T follicular helper cell (primary cell): ENCODE results near the gene PRMT2.
"Not testable (repeated sequence)": the region's sequence is repeated elsewhere in the genome, so short reads cannot be mapped to it uniquely, and the experiment has no call there.

Experiments
- DNase-seq: peaks from one replicate; pipeline ENCODE4 v3.0.0-alpha.2; 2020; ENCODE audit warnings: low read depth

PRMT2 gene

DNA sequence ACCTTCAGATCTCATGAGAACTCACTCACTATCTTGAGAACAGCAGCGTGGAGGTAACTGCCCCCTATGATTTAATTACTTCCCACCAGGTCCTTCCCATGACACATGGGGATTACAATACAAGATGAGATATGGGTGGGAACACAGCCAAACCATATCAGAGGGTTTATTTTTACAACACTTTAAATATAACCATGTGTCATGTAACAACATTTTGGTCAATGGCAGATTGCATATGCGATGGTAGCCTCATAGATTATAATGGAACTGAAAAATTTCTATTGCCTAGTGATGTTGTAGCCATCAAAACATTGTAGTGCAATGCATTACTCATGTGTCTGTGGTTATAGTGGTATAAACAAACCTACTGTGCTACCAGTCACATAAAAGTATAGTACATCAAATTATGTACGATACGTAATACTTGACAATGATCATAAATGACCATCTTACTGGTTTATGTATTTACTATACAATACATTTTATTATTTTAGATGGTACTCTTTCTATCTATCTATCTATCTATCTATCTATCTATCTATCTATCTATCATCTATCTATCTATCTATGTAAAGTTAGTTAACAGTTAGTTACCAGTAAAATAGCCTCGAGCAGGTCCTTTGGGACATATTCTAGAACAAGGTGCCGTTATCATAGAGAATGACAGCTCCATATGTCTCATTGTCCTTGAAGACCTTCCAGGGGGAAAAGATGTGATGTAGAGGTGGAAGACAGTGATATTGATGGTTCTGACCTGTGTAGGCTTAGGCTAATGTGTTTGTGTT lies 18.0 kb upstream of the PRMT2 start:
- no peak for DNase-seq

DNA sequence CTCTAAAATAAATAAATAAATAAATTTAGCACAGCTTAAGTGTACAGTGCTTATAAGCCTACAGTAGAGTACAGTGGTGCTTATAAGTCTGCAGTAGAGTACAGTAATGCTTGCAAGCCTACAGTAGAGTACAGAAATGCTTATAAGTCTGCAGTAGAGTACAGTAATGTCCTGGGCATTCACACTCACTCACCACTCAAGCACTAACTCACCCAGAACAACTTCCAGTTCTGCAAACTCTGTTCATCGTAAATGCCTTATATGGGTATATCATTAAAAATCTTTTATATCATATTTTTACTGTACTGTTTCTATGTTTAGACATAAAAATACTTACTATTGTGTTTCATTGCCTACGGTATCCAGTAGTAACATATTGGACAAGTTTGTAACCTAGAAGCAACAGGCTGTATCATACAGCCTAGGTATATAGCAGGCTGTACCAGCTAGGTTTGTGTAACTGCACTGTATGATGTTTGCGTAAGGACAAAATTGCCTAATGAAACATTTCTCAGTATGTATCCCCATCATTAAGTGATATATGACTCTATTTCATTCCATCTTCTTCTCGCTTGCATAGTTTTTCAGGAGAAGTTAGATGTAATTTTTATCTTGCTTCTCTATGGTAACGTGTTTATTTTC lies 16.6 kb upstream of the PRMT2 start:
- no peak for DNase-seq

DNA sequence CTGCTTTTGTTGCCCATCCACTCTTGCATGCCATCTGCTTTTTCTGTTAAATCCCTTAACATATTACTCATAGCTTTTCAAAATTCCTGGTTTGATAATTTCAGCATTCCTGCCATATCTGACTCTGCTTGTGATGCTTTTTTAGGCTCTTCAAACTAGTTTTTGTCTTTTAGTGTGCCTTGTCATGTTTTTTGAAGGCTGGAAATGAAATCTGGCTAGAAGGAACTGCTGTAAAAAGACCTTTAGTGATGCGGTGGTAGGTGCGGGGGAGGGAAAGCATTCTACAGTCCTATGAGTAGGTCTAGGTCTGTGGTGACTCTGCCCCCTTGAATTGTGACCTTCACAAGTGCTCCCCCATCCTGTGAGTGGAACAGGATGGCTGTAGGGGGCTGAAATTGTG lies 15.6 kb upstream of the PRMT2 start:
- no peak for DNase-seq

DNA sequence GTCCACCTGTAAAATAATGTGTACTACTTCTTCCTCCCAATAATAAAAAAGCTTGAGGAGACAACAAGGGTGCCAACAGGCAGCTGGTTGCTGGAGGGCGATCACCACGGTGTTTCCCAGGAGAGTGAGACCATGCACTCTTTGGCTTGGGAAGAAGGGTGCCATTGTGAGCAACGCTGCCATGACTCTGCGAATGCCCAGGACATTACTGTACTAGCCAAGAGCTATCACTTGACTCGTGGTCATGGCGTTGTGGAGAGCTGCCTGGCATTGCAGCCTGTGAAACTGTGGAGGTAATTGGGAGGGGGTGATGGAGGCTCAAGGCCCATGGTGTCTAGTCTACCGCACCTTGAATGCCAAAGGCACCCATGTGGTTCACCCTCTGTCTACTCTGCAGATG lies 14.6 kb upstream of the PRMT2 start:
- no peak for DNase-seq

DNA sequence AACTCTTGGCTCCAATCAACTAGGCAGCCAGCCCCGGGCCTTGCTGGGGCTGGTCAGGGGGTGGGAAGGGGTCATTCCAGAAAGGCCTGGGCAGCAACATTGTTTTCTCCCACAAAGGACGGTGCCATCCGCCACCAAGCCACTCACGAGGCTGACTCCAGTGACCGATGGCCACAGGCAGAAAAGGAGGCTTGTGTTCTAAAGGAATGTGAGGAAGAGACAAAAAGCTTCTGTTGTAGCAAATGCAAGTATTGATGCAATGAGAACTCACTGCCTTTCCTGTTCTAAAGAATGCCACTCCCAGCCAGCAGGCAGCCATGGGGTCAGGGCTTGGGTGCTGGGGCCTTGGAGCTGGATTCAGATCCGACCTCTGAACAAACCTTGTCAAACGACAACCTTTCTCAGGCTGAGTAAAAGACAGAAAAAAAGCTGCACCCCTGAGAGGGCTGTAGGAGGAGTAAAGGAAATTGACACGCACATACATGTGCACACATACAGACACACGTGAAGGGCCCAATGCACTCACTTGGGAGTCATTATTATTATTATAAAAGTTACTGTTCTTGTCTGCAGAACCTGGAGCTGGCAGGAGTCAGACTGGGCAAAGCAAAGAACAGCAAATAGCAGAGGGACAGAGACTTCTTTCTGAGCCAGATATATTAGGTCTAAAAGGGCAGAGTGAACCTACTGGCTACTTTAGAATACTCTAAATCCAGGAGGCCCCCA lies 13.9 kb upstream of the PRMT2 start:
- DNase-seq, result no peak

DNA sequence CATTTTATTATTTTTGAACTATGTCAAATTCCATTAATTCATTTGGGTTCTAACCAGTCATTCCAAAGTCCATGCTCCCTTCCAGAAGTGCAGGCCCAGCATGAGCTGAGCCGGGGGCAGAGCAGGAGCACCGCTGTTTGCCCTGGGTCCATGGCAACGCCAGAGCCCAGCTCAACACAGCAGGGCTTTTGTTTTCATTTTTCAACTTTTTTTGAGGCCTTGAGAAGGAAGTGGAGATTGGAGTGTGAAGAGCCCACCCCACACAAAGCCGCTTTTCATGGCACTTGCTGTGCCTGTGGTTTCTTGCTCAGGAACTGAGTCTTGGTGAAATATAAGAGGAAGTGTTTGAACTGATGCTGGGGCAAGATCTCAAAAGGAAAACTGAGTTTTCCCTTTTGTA lies 13.2 kb upstream of the PRMT2 start:
- no peak for DNase-seq

DNA sequence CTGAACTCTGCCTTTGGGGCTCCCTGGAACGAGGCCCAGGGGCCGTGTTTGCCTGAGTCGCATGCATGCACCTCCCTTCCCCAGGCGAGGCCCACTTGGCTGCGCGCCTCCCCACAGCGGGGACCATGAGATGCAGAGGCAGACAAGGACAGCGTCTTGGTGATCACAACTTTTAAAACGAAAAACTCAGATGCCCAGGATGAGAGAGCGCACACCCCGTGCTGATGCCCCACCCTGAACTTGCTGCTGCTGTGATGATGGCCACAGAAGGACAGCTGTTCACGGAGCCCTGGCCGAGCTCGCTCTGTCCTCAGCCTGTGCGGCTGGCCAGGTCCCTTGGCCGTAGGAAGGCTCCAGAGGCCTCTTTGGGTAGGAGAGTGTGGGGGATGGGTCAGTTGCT lies 11.4 kb upstream of the PRMT2 start:
- no peak for DNase-seq

DNA sequence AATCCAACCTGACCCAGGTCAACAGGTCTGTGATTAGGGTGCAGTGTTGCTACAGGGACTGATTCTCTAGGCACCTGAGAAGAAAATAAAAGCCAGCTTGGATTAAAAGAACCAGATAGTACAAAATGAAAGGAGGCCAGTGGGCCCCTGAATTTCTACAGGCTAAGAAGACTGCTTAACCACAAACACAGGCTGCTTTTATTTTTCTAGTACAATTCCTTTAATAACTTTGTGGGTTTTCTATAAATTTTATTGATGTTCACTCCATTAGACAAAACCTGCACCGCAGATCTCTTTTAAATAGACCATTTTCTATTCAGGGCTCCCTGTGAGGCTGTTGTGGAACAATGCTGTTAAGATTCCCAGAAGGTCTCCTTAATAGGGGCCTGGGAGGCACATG lies 9.7 kb upstream of the PRMT2 start:
- no peak for DNase-seq

DNA sequence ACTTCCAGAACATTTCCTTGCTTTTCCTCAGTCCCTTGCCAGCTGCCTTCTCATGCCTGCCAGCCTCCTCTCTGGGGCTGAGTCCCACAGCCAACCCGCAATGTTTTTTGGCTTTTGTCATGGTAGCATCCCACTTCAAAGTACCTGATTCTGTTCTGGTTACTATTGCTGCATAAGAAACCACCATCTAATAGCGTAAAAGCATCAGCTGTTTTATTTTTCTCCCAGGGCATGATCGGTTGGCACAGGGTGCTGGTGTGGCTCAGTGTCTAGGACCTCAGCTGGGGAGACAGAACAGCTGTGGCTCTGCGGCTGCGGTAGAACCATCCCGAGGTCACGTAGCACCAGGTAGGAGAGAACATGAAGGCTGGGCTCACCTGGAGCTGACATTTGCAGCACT lies 8.9 kb upstream of the PRMT2 start:
- DNase-seq, result no peak

DNA sequence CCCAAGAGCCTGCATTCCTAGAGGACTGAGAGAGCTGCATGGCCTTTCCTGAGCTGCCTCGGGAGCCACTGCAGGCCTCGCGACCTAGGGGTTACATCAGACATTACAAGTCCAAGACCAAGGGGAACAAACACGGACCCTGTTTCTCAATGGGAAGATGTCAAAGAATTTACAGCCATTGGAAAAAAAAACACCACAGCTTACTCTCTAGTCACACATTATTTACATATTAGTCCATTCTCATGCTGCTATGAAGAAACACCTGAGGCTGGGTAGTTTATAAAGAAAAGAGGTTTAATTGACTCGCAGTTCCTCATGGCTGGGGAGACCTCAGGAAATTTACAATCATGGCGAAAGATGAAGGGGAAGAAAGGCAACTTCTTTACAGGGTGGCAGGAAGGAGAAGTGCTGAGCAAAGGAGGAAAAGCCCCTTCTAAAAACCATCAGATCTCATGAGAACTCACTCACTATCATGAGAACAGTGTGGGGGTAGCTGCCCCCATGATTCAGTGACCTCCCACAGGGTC lies 8.4 kb upstream of the PRMT2 start:
- no peak for DNase-seq

DNA sequence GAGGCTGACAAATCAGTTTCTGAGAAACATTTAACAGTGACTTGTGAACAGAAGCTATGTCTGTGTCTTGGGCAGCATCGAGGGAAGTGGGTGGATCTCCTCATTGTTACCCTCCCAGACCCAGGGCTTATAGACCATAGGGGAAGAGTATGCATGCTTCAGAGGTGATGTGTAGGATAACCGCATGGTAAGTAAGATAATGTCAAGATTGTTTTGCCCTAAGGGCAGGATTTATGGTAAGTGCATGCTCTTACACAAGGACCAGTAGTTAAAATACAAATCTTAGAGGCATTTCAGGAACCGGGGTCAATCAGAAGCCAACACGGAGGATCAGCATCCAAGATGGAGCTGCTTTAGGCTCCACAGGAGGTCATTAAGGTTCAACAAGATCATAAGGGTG lies 7.7 kb upstream of the PRMT2 start:
- no peak for DNase-seq

DNA sequence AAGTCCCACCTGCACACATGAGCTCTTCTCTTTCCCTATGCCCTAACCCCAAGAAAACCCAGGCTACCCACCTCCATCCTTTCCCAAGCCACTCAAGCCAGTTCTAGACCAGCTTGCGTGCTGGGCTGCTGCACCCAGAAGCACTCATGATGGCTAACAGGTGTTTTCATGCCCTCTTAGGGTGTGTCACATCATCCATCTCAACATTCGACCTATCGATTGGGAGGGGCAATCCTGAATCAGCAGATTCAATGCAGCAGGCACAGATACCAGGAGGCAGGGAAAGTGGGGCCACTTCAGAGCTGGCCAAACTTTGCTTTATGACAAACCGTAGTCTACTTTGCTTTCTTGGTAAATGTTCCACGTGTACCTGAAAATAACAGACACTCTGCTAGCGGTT lies 6.6 kb upstream of the PRMT2 start:
- DNase-seq, result no peak

DNA sequence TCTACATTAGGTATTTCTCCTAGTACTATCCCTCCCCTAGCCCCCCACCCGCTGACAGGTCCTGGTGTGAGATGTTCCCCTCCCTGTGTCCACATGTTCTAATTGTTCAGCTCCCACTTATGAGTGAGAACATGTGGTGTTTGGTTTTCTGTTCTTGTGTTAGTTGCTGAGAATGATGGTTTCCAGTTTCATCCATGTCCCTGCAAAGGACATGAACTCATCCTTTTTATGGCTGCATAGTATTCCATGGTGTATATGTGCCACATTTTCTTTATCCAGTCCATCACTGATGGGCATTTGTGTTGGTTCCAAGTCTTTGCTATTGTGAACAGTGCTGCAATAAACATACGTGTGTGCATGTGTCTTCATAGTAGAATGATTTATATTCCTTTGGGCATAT lies 4.6 kb upstream of the PRMT2 start:
- not testable (repeated sequence) for DNase-seq

DNA sequence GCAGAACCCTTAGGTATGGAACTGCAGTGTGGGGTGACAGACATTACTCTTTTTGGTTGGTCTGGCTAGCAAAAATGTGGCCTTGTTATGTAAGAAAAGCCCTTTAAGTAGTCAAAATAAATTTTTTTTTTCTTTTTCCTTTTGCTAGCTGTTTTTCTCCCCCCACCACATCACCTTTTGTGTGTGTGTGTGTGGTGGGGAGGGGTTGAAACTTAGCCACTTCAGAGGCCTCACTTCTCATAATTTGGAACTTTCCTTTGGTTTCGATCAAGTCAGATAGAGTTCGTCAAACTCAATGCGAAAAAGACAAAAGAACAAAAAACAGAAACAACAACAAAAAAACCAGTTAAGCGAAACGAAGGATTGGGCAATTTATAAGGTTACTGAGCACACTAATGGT lies 1.9 kb upstream of the PRMT2 start:
- no peak for DNase-seq

DNA sequence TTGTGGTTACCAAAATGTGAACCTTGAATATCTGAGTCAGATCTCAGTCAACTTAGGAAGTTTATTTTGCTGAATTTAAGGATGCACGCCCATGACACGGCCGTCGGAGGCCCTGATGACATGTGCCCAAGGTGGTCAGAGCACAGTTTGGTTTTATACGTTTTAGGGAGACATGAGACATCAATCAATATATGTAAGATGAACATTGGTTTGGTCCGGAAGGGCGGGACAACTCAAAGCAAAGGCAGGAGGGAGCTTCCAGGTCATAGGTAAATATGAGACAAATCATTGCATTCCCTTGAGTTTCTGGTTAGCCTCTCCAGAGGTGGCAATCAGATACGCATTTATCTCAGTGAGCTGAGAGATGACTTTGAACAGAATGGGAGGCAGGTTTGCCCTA lies 1.0 kb upstream of the PRMT2 start:
- no peak for DNase-seq

DNA sequence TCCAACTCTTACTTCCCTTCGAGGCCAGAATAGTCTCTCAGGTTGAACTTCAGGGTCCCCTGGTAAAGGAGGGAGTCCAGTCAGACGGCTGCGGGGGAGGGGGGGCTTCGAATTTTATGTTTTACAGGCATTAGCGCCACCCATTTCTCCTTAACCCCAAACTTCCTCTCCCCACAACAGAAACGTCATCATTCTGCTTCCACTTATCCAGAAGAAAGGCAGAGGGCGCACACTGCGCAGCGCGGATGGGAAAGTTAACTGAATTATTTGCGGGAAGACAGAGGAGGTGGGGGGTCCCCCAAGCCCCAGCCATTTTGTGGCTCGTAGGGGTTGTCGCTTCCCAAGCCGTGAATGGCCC lies 529 bp upstream of the PRMT2 start:
- peak; percentile 12 for DNase-seq

DNA sequence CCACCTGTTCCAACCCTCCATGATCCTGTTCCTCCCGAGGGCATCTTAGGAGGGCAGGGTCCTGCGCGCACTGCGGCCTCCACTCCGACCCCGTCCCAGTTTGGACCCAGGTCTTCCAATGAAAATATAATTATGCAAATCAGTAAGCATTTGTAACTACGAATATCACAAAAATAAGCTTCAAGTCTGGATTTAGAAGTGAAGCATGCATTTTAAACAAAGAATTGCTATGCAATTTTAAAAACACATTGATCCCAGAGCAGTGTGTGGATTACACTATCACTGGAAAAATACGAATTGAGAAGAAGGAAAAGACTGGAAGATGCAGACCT lies 673 bp downstream of the PRMT2 start:
- no peak for DNase-seq

DNA sequence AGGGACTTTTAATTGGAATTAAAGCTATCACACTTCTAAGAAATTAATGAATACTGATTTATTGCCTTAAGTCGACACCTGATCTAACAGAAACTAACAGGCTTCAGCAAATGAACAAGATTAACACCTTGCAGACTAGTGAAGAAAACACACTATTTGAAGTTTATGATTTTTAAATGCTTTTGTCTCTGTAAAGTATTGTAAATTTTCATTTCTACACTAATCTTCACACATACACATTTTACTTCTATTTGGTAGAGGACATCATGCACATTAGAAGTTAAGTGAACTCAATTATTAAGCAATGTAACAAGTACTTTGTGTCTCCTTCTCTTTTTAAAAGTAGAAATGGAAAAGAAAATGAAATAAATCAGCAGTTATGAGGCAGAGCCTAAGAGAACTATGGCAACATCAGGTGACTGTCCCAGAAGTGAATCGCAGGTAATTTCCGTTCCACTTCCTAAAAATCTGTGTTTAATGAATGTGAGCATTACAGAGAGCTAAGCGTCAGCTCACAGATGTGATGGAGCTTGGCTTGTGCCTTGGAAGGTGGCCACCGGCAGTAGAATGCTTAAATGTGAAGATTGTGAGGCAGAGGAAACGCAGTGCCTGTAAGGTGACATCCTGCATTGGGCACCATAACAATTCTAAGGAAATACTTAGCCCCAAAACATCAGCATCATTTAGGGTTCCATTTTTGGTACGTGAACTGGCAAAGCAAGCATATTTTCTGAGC lies 1.2 kb downstream of the PRMT2 start:
- no peak for DNase-seq

DNA sequence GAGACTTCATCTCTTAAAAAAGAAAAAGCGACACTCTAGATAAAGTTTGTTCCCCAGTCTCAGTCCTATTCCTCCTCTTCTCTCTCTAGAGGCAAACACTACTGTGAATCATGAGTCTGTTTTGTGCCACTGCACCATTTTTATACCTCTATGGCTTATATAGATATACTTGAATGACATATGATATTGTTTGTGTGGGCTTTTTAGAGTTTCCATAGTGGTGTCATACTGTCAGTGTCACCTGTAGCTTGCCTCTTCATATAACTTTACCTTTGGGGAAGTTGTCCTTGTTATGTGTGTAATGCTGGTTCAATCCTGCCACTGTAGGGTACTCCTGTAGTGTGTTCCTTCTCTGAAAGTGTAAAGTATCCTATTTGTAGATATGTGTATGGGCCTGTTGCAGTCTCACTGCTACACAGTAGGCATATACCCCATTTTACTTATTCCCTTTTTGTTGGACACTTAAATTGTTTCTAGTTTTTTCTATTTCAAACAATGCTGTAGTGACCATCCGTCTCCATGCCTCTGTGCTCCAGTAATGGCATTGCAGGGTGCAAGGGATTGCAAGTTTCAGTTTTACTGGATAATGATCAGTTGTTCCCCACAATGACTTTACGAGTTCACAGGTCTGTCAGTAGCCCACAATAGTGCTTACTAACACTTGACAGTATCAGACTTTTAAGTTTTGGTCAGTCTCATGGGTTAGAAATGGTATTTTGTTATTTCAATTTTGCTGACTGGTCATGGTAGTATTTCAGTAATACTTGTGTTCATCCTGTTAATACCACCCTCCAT lies 2.7 kb downstream of the PRMT2 start:
- DNase-seq, result no peak

DNA sequence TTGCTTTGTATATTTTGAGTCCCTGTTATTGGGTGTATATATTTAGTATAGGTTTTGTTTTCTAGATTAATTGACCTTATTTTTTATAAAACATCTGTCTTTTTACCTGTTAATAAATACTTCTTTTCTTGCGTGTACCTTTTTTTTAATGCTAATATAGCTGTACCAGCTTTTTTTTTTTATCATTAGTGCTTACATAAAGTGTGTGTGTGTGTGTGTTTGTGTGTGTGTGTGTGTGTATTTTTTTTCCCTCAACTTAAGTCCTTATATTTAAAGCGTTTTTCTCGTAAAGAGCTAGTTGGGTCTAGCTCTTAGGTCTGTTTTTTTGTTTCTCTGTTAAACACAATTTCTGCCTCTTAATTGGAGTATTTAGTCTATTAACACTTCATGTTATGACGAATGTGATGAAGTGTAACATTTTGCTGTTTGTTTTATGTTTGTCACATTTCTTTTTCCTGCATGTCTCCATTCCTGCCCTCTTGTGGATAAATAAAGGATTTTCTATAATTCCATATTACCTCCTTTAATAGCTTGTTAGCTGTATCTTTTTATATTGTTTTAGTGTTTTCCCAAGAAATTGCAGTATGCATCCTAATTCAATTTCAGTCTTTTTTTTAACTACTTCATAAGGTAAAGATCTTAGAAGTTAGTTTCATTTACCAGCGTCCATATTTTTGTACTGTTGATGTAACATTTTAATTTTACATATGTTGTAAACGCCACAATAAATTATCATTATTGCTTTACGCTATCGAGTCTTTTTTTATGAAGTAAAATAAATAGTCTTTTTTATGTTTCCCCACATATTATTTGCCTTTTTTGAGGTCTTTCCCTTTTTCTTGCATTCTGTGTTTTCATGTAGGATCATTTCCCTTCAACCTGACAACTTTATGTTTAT lies 4.3 kb downstream of the PRMT2 start:
- DNase-seq, result no peak

DNA sequence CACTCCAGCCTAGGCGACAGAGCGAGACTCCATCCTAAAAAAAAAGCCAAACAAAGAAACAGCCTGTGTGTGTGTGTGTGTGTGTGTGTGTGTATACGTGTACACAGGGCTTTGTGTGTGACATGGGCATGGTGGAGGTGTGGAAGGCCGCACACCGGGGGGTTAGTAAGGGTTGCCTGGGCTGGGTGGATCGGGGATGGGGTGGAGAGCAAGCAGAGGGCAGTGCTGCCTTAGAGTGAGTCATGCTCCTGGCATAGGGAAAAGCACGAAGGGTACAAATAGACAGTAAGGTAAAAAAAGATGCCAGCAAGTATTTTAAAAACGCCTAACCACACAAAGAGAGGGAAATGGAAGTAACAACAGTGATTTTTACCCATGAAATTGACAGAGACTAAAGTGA lies 6.2 kb downstream of the PRMT2 start:
- no peak for DNase-seq
